Keratinocyte (primary cell): ENCODE measurements around the gene OR2L13. TPM values are rescaled to one million over a fixed set of nuclear protein-coding genes. Genes with fewer than 3 reads are reported as not detected.
"Not testable (repeated sequence)": the region's sequence is repeated elsewhere in the genome, so short reads cannot be mapped to it uniquely, and the experiment has no call there.

ENCODE experiments used
- DNase-seq: peaks from one replicate; pipeline ENCODE4 v3.0.0-alpha.2; 2011; ENCODE audit warnings: low read depth, missing footprints, low spot score
- FAIRE-seq: peaks from 2 replicates; lab custom pipeline; 2011; peaks lifted over from hg19 to GRCh38; lab: Jason Lieb, UNC
- H2AFZ ChIP-seq: 2 replicates; pipeline ENCODE4 v1.6.0; 2012; ENCODE audit warnings: low read length, control low read depth, inconsistent platforms; ENCODE audit not compliant: control insufficient read depth
- H3K27ac ChIP-seq: 2 replicates; pipeline ENCODE4 v1.5.1; 2011; ENCODE audit warnings: low read length; ENCODE audit not compliant: control insufficient read depth, insufficient read depth
- H3K27me3 ChIP-seq: 3 replicates; pipeline ENCODE4 v1.6.0; 2011; ENCODE audit warnings: low read length; ENCODE audit not compliant: control insufficient read depth, insufficient read depth; ENCODE audit errors: extremely low read depth
- H3K36me3 ChIP-seq, 2 experiments: 2 replicates in 1 of 2; 3 replicates in 1 of 2; pipeline ENCODE4 v1.5.1; 2011; ENCODE audit warnings: low read length in 2 of 2, mild to moderate bottlenecking in 1 of 2; ENCODE audit not compliant: control insufficient read depth in 2 of 2, insufficient read depth in 2 of 2; ENCODE audit errors: extremely low read depth in 1 of 2
- H3K4me1 ChIP-seq: 3 replicates; pipeline ENCODE4 v1.5.1; 2011; ENCODE audit warnings: low read length; ENCODE audit not compliant: control insufficient read depth, insufficient read depth; ENCODE audit errors: extremely low read depth
- H3K4me2 ChIP-seq: 3 replicates; pipeline ENCODE4 v1.6.0; 2011; ENCODE audit warnings: low read depth, low read length; ENCODE audit not compliant: control insufficient read depth, insufficient read depth; ENCODE audit errors: extremely low read depth
- H3K4me3 ChIP-seq, 3 experiments: fragments of 200-600 bp in 1 of 3; sonication (generic) in 1 of 3; 2 replicates in 2 of 3; 3 replicates in 1 of 3; pipeline ENCODE4 v1.5.1; 2011 to 2016; ENCODE audit warnings: low read length in 3 of 3, mild to moderate bottlenecking in 3 of 3, control low read depth in 2 of 3, inconsistent platforms in 1 of 3, low read depth in 1 of 3, mixed read lengths in 1 of 3, mixed run types in 1 of 3, moderate library complexity in 1 of 3; ENCODE audit not compliant: control insufficient read depth in 2 of 3, insufficient read depth in 2 of 3; ENCODE audit errors: extremely low read depth in 1 of 3
- H3K79me2 ChIP-seq: 2 replicates; pipeline ENCODE4 v1.6.0; 2012; ENCODE audit warnings: low read length; ENCODE audit not compliant: control insufficient read depth, insufficient read depth
- H3K9ac ChIP-seq: 3 replicates; pipeline ENCODE4 v1.6.0; 2011; ENCODE audit warnings: low read length; ENCODE audit not compliant: control insufficient read depth, insufficient read depth; ENCODE audit errors: extremely low read depth
- H3K9me1 ChIP-seq: 3 replicates; pipeline ENCODE4 v1.6.0; 2011; ENCODE audit warnings: low read length; ENCODE audit not compliant: control insufficient read depth, insufficient read depth; ENCODE audit errors: extremely low read depth
- H3K9me3 ChIP-seq: 2 replicates; pipeline ENCODE4 v1.5.1; 2012; ENCODE audit warnings: low read depth, low read length; ENCODE audit not compliant: control insufficient read depth
- H4K20me1 ChIP-seq: 3 replicates; pipeline ENCODE4 v1.6.0; 2011; ENCODE audit warnings: low read length; ENCODE audit not compliant: control insufficient read depth, insufficient read depth; ENCODE audit errors: extremely low read depth
- EZH2 ChIP-seq: IDR thresholded peaks from one replicate; pipeline ENCODE4 v1.6.1; 2012; ENCODE audit warnings: inconsistent platforms, mild to moderate bottlenecking, low read length, moderate library complexity
- dilution Hi-C: fragments of 300-500 bp; cut with MboI; formaldehyde crosslinking; loops from one replicate; pipeline ENCODE4 v1.7.0; 2020; ENCODE audit warnings: low sequenced_read_pairs; ENCODE audit not compliant: extremely low pct_ligation_motif_present
- polyA plus RNA-seq, 5 experiments: library from polyadenylated mRNA; depleted of rRNA in 3 of 5; stranded (reverse) in 3 of 5; stranded (forward) in 1 of 5; unstranded in 1 of 5; fragments of >200 nt; gene quantifications; 1 replicate in 1 of 5; 2 replicates in 3 of 5; 3 replicates in 1 of 5; pipeline versions ENCODE4 v1.2.1 to v1.2.3, GENCODE V29; 2011 to 2012; ENCODE audit warnings: missing spikeins in 2 of 5, low read depth in 1 of 5, low replicate concordance in 1 of 5
- TF ChIP-seq, protein P1 (sequence below), 3 experiments: IDR thresholded peaks in 1 of 3; conservative IDR thresholded peaks in 1 of 3; optimal IDR thresholded peaks in 1 of 3; 2 replicates in 2 of 3; 3 replicates in 1 of 3; pipeline versions ENCODE3 to v1.5.1; 2011; ENCODE audit warnings: low read length in 3 of 3, mild to moderate bottlenecking in 3 of 3, moderate library complexity in 2 of 3, control low read depth in 1 of 3, inconsistent platforms in 1 of 3; ENCODE audit not compliant: insufficient read depth in 2 of 3; ENCODE audit errors: extremely low read depth in 1 of 3

Gene OR2L13
- polyA plus RNA-seq, 1 donor (not counting 4 experiments of a cell fraction or from before 2014, with no cell fraction given) = not detected

DNA sequence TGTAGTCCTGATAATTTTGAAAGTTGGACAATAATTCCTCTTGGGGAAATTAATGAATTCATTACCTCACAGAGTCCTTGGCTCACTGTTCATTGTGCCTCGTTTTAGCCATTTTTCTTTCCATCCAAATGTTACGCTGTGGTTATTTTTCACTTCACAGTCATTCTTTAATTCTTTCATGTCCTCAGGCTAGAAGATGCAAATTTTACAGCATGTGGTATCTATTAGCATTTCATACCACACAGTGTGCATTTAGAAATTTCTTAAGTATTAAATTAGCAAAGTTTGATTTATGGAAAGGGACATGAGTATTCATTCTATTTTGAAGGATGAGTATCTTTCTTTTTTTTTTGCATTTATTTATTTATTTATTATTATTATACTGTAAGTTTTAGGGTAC, 29.9 kb upstream of the OR2L13 start:
- no peak overlapping the region for H3K27ac ChIP-seq
- H4K20me1 ChIP-seq = no peaks in the 10 kb centered on the region
- no peak overlapping the region for H3K9ac ChIP-seq
- no peak overlapping the region for H2AFZ ChIP-seq
- TF ChIP-seq, protein P1, sequence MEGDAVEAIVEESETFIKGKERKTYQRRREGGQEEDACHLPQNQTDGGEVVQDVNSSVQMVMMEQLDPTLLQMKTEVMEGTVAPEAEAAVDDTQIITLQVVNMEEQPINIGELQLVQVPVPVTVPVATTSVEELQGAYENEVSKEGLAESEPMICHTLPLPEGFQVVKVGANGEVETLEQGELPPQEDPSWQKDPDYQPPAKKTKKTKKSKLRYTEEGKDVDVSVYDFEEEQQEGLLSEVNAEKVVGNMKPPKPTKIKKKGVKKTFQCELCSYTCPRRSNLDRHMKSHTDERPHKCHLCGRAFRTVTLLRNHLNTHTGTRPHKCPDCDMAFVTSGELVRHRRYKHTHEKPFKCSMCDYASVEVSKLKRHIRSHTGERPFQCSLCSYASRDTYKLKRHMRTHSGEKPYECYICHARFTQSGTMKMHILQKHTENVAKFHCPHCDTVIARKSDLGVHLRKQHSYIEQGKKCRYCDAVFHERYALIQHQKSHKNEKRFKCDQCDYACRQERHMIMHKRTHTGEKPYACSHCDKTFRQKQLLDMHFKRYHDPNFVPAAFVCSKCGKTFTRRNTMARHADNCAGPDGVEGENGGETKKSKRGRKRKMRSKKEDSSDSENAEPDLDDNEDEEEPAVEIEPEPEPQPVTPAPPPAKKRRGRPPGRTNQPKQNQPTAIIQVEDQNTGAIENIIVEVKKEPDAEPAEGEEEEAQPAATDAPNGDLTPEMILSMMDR (optimal IDR thresholded peaks at IDR 0.05 in 1 of 3, IDR thresholded peaks at IDR 0.05 in 1 of 3, conservative IDR thresholded peaks at IDR 0.05 in 1 of 3; ENCODE audit: extremely low read depth in 1 of 3, insufficient read depth in 2 of 3, low read length in 3 of 3) = no peak
- TF ChIP-seq EZH2 = no peak
- H3K36me3 ChIP-seq = no peaks in the 10 kb centered on the region
- DNase-seq (no peak), FAIRE-seq (no peak)
- dilution Hi-C loops = no loop called here
- H3K4me3 ChIP-seq = no peak overlapping the region
- H3K27me3 ChIP-seq = no peaks in the 10 kb centered on the region
- no peaks in the 10 kb centered on the region for H3K9me1 ChIP-seq
- no peaks in the 10 kb centered on the region for H3K79me2 ChIP-seq
- no peak overlapping the region for H3K4me2 ChIP-seq
- H3K4me1 ChIP-seq = no peaks in the 10 kb centered on the region
- no peaks in the 10 kb centered on the region for H3K9me3 ChIP-seq

DNA sequence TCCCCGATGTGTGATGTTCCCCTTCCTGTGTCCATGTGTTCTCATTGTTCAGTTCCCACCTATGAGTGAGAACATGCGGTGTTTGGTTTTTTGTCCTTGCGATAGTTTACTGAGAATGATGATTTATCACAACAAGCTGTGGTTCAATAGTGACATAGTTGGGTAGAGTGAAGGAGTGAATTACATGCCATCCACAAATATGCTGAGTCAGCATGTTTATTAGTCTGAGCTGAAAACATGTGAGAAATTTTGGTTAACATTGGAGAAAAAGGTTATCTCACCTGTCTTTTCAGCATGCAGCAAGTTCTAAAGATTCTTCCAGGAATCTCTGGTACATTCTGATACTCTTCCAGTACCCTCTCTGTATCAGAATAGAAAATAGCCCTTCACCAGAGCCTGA, 29.4 kb upstream of the OR2L13 start:
- dilution Hi-C loops = no loop called here
- no peak overlapping the region for H2AFZ ChIP-seq
- no peak for FAIRE-seq

DNA sequence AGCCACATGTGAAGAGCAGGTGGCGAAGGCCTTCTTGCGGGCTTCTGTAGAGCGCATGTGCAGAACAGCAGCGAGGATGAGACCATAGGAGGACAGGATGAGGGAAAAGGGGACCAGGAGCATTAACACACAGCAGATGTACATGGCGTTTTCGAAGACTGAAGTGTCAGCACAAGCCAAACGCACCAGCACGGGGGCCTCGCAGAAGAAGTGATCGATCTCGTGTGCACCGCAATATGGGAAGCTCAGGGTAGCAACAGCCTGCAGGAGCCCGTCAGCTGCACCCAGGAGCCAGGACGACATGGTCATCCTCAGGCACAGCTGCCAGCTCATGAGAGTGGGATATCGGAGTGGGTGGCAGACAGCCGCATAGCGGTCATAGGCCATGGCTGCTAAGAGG, 11.1 kb upstream of the OR2L13 start:
- H3K9me3 ChIP-seq, dilution Hi-C loops, H3K4me2 ChIP-seq, H3K9ac ChIP-seq, H4K20me1 ChIP-seq, H3K27ac ChIP-seq, H3K4me3 ChIP-seq, DNase-seq, H3K4me1 ChIP-seq, H3K79me2 ChIP-seq, FAIRE-seq, H3K9me1 ChIP-seq, H2AFZ ChIP-seq, H3K27me3 ChIP-seq, H3K36me3 ChIP-seq: not testable (repeated sequence)

More for the DNA sequence above, 29.4 kb upstream of the OR2L13 start:
- no peaks in the 10 kb centered on the region for H3K36me3 ChIP-seq
- no peak overlapping the region for H3K27ac ChIP-seq
- no peak overlapping the region for H3K4me2 ChIP-seq
- H3K4me1 ChIP-seq = no peaks in the 10 kb centered on the region
- no peaks in the 10 kb centered on the region for H3K27me3 ChIP-seq
- H3K4me3 ChIP-seq = no peak overlapping the region
- DNase-seq = no peak
- H3K79me2 ChIP-seq = no peaks in the 10 kb centered on the region
- TF ChIP-seq, protein P1 (optimal IDR thresholded peaks at IDR 0.05 in 1 of 3, IDR thresholded peaks at IDR 0.05 in 1 of 3, conservative IDR thresholded peaks at IDR 0.05 in 1 of 3; ENCODE audit: extremely low read depth in 1 of 3, insufficient read depth in 2 of 3, low read length in 3 of 3) = no peak
- no peak for TF ChIP-seq EZH2
- H3K9ac ChIP-seq = no peak overlapping the region
- H4K20me1 ChIP-seq = no peaks in the 10 kb centered on the region
- H3K9me3 ChIP-seq = no peaks in the 10 kb centered on the region
- H3K9me1 ChIP-seq = no peaks in the 10 kb centered on the region
